SK-N-MC (cell line): ENCODE results near the gene CYP4V2.
"Not testable (repeated sequence)": the region's sequence is repeated elsewhere in the genome, so short reads cannot be mapped to it uniquely, and the experiment has no call there.

Experiments
- EZH2 ChIP-seq: fragments of 200-600 bp; sonication (generic); IDR thresholded peaks from one replicate; pipeline ENCODE4 v1.6.1; 2017; ENCODE audit warnings: antibody characterized with exemption
- POLR2AphosphoS5 ChIP-seq: IDR thresholded peaks from 2 replicates; pipeline ENCODE4 v1.6.1; 2012; ENCODE audit warnings: mild to moderate bottlenecking, low read depth, low read length, borderline replicate concordance

GRCh38 chr4:186242031-186242430, 50.7 kb downstream of the CYP4V2 start:
- TF ChIP-seq EZH2, POLR2AphosphoS5: not testable (repeated sequence)
